CD14-positive monocyte (primary cell): ENCODE results near the gene FLT1. TPM values are rescaled to one million over a fixed set of nuclear protein-coding genes. Genes with fewer than 3 reads are reported as not detected.
A peak's percentile ranks its signal among the peaks of the same experiment; 100 is the strongest.

ENCODE experiments used
- DNase-seq, 3 donors: peaks; one replicate each; pipeline ENCODE4 v3.0.0-alpha.2; 2011 to 2022
- H2AFZ ChIP-seq: 2 replicates; pipeline ENCODE4 v1.6.0; 2012; ENCODE audit warnings: mild to moderate bottlenecking, low read depth, low read length, inconsistent platforms; ENCODE audit not compliant: insufficient read depth, poor library complexity, severe bottlenecking
- H3K27ac ChIP-seq, 2 donors: 1 replicate in 1 of 2; 2 replicates in 1 of 2; pipeline ENCODE4 v1.5.1; 2012 to 2013; ENCODE audit warnings: low read length in 2 of 2, control low read depth in 1 of 2, inconsistent platforms in 1 of 2, low read depth in 1 of 2, mild to moderate bottlenecking in 1 of 2
- H3K27me3 ChIP-seq, 2 donors: one replicate each; pipeline versions ENCODE4 v1.6.0 to v1.6.1; 2011 to 2013; ENCODE audit warnings: low read length in 2 of 2; ENCODE audit not compliant: control insufficient read depth in 2 of 2, insufficient read depth in 2 of 2
- H3K36me3 ChIP-seq, 2 donors: replicated peaks in 1 of 2; 1 replicate in 1 of 2; 2 replicates in 1 of 2; pipeline versions ENCODE4 v1.5.1 to v1.6.1; 2012 to 2013; ENCODE audit warnings: low read length in 2 of 2, control low read depth in 1 of 2, inconsistent platforms in 1 of 2, mild to moderate bottlenecking in 1 of 2; ENCODE audit not compliant: insufficient read depth in 2 of 2, control insufficient read depth in 1 of 2
- H3K4me1 ChIP-seq, 2 donors: 1 replicate in 1 of 2; 2 replicates in 1 of 2; pipeline versions ENCODE4 v1.5.1 to v1.6.1; 2012 to 2013; ENCODE audit warnings: low read length in 2 of 2, control low read depth in 1 of 2, inconsistent platforms in 1 of 2, mild to moderate bottlenecking in 1 of 2, moderate library complexity in 1 of 2; ENCODE audit not compliant: insufficient read depth in 2 of 2, control insufficient read depth in 1 of 2
- H3K4me2 ChIP-seq: replicated peaks from 2 replicates; pipeline ENCODE3; 2012; ENCODE audit warnings: low read length, moderate library complexity, mild to moderate bottlenecking; ENCODE audit not compliant: poor library complexity, severe bottlenecking; ENCODE audit errors: extremely low read depth
- H3K4me3 ChIP-seq, 3 experiments: fragments of 200-600 bp in 1 of 3; sonication (generic) in 1 of 3; replicated peaks in 1 of 3; 1 replicate in 2 of 3; 2 replicates in 1 of 3; pipeline ENCODE4 v1.5.1; 2011 to 2013; ENCODE audit warnings: low read length in 3 of 3, mild to moderate bottlenecking in 3 of 3, control low read depth in 2 of 3, low read depth in 2 of 3, inconsistent platforms in 1 of 3, moderate library complexity in 1 of 3
- H3K79me2 ChIP-seq: 2 replicates; pipeline ENCODE4 v1.6.0; 2012; ENCODE audit warnings: mild to moderate bottlenecking, control low read depth, inconsistent platforms, low read length, moderate library complexity; ENCODE audit not compliant: insufficient read depth
- H3K9ac ChIP-seq: 2 replicates; pipeline ENCODE4 v1.6.0; 2017; ENCODE audit warnings: low read length, mild to moderate bottlenecking; ENCODE audit not compliant: insufficient read depth, poor library complexity, severe bottlenecking
- H3K9me3 ChIP-seq, 2 donors: replicated peaks in 1 of 2; 1 replicate in 1 of 2; 2 replicates in 1 of 2; pipeline versions ENCODE4 v1.5.1 to v1.6.1; 2012 to 2013; ENCODE audit warnings: low read length in 2 of 2, control low read depth in 1 of 2; ENCODE audit not compliant: control insufficient read depth in 1 of 2, insufficient read depth in 1 of 2
- H4K20me1 ChIP-seq: 2 replicates; pipeline ENCODE4 v1.6.0; 2012; ENCODE audit warnings: mild to moderate bottlenecking, low read length, control low read depth, moderate library complexity; ENCODE audit not compliant: insufficient read depth
- H3K27ac Mint-ChIP-seq, 7 donors: one replicate each; pipeline ENCODE4 v1.8.0; 2020; ENCODE audit warnings: mild to moderate bottlenecking in 7 of 7, mixed read lengths in 7 of 7, moderate library complexity in 6 of 7, inconsistent platforms in 2 of 7
- H3K27me3 Mint-ChIP-seq, 3 donors: one replicate each; pipeline ENCODE4 v1.8.0; 2021 to 2022; ENCODE audit warnings: low read depth in 3 of 3, mild to moderate bottlenecking in 3 of 3, mixed read lengths in 3 of 3, moderate library complexity in 3 of 3, inconsistent platforms in 1 of 3
- H3K36me3 Mint-ChIP-seq, 2 donors: one replicate each; pipeline ENCODE4 v1.8.0; 2020; ENCODE audit warnings: mixed read lengths in 2 of 2, inconsistent platforms in 1 of 2, mild to moderate bottlenecking in 1 of 2
- H3K4me1 Mint-ChIP-seq: one replicate; pipeline ENCODE4 v1.8.0; 2020; ENCODE audit warnings: mild to moderate bottlenecking, mixed read lengths
- H3K4me3 Mint-ChIP-seq, 2 donors: one replicate each; pipeline ENCODE4 v1.8.0; 2020; ENCODE audit warnings: mild to moderate bottlenecking in 2 of 2, mixed read lengths in 2 of 2, moderate library complexity in 1 of 2
- H3K9me3 Mint-ChIP-seq, 7 donors: one replicate each; pipeline ENCODE4 v1.8.0; 2020 to 2022; ENCODE audit warnings: mixed read lengths in 7 of 7, mild to moderate bottlenecking in 6 of 7, moderate library complexity in 6 of 7, inconsistent platforms in 2 of 7
- CTCF ChIP-seq: fragments of 200-600 bp; IDR thresholded peaks from one replicate; pipeline ENCODE4 v1.8.0; 2022; ENCODE audit warnings: antibody characterized with exemption, mild to moderate bottlenecking
- WGBS: methylation state at CpG from one replicate; pipeline ENCODE4 v1.1.5; 2013; ENCODE audit warnings: missing lambda C conversion rate; ENCODE audit not compliant: insufficient coverage; 5-methylcytosine and 5-hydroxymethylcytosine counted together
- intact Hi-C, 2 donors: fragments of 100-400 bp; cut with micrococcal nuclease; formaldehyde crosslinking; loops; one replicate each; pipeline versions ENCODE4 v1.15.0 to v1.15.1; 2023
- polyA plus RNA-seq, 3 donors: library from polyadenylated mRNA; depleted of rRNA in 1 of 3; unstranded in 2 of 3; stranded (reverse) in 1 of 3; fragments of 300-500 nt in 2 of 3; fragments of >200 nt in 1 of 3; fragmentation: Illumina TruSeq in 2 of 3; gene quantifications; 1 replicate in 2 of 3; 2 replicates in 1 of 3; pipeline ENCODE4 v1.2.3, GENCODE V29; 2012 to 2021

Gene FLT1
- polyA plus RNA-seq, 3 donors = 0.28 TPM; not detected in 2

GRCh38 chr13:28342251-28342650 is 152.7 kb downstream of the FLT1 start:
- no peak overlapping the region for H3K9ac ChIP-seq
- no peak for TF ChIP-seq CTCF
- Mint-ChIP-seq H3K4me1 (no peaks in the 10 kb centered on the region), H3K27ac (no peak overlapping the region), H3K36me3 (no peaks in the 10 kb centered on the region), H3K9me3 (peaks cover 0 to 5% (median 0%) of the 10 kb centered on the region in 7 donors), H3K4me3 (peak overlapping the region in 1 of 2 donors; percentile 8), H3K27me3 (peaks cover 64 to 92% (median 88%) of the 10 kb centered on the region in 3 donors)
- H3K79me2 ChIP-seq = no peaks in the 10 kb centered on the region
- H3K36me3 ChIP-seq = no peaks in the 10 kb centered on the region
- H2AFZ ChIP-seq = no peak overlapping the region
- intact Hi-C loops = no loop called here
- no peak for DNase-seq
- H3K27me3 ChIP-seq = peaks cover 79 to 88% of the 10 kb centered on the region in 2 donors
- H3K4me2 ChIP-seq = no peak overlapping the region
- WGBS = no CpG with 5 or more reads among the region's 2 CpGs
- no peaks in the 10 kb centered on the region for H3K9me3 ChIP-seq
- no peaks in the 10 kb centered on the region for H4K20me1 ChIP-seq
- no peak overlapping the region for H3K27ac ChIP-seq
- H3K4me3 ChIP-seq = no peak overlapping the region
- no peaks in the 10 kb centered on the region for H3K4me1 ChIP-seq

DNA sequence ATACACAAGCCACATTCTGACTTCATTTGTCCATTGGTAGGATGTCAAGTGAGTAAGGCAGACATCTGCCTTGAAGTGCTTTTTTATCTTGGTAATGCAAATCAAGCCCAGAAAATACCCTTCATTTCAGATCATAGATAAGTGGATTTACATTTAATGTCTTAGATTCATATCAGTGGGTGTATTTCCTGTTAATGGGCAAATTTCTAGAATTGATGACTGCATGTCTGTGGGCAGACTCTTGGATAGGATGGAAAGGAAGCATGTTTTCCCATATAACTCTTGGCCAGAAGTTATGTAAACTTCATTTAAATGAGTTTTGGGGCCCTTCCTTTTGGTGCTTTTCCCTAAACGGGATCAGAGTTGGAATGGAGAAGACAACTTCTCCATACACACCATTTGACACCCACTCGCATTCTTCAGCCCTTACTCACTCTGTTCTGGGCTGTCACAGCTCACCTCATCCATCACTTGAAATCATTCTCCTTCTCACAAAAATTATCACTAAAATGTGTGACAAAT is 154.6 kb downstream of the FLT1 start:
- no peak overlapping the region for H2AFZ ChIP-seq
- H3K9me3 ChIP-seq = no peaks in the 10 kb centered on the region
- intact Hi-C loops = no loop called here
- TF ChIP-seq CTCF = no peak
- no peak for DNase-seq
- H3K4me3 ChIP-seq = no peak overlapping the region
- no peak overlapping the region for H3K27ac ChIP-seq
- Mint-ChIP-seq H3K9me3 (peaks cover 0 to 5% (median 0%) of the 10 kb centered on the region in 7 donors), H3K27ac (no peak overlapping the region), H3K4me3 (no peak overlapping the region), H3K27me3 (peaks cover 61 to 93% (median 78%) of the 10 kb centered on the region in 3 donors), H3K4me1 (no peaks in the 10 kb centered on the region), H3K36me3 (no peaks in the 10 kb centered on the region)
- no peaks in the 10 kb centered on the region for H3K4me1 ChIP-seq
- no peaks in the 10 kb centered on the region for H3K36me3 ChIP-seq
- no peaks in the 10 kb centered on the region for H3K79me2 ChIP-seq
- H3K9ac ChIP-seq = no peak overlapping the region
- no peak overlapping the region for H3K4me2 ChIP-seq
- peaks cover 73 to 87% of the 10 kb centered on the region in 2 donors for H3K27me3 ChIP-seq
- no peaks in the 10 kb centered on the region for H4K20me1 ChIP-seq
- WGBS = no CpG with 5 or more reads among the region's 2 CpGs
